Fibroblast of the conjunctiva (primary cell): ENCODE results near the gene MEGF6.
A peak's percentile ranks its signal among the peaks of the same experiment; 100 is the strongest.

Source experiments
- DNase-seq: peaks from one replicate; pipeline ENCODE4 v3.0.0-alpha.2; 2010; ENCODE audit warnings: low read depth

MEGF6 gene

DNA sequence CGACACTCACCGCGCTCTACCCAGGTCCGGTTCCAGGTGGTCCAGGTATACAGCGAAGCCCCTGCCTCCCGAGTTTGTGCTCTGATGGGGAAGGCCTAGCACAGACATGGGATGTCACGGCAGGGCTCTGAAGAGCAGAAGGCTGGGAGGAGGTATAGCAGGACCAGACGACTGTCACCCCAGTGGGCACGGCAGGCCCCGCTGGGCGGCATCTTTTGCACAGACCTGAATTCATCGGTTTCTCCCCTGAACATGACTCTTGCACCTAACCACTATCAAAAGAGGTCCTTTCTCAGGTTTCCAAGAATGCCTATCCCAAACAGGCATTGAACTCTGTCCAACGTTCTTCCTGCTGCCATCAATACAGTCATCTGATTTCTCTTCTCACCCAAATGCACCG lies 126.3 kb downstream of the MEGF6 start:
- no peak for DNase-seq

DNA sequence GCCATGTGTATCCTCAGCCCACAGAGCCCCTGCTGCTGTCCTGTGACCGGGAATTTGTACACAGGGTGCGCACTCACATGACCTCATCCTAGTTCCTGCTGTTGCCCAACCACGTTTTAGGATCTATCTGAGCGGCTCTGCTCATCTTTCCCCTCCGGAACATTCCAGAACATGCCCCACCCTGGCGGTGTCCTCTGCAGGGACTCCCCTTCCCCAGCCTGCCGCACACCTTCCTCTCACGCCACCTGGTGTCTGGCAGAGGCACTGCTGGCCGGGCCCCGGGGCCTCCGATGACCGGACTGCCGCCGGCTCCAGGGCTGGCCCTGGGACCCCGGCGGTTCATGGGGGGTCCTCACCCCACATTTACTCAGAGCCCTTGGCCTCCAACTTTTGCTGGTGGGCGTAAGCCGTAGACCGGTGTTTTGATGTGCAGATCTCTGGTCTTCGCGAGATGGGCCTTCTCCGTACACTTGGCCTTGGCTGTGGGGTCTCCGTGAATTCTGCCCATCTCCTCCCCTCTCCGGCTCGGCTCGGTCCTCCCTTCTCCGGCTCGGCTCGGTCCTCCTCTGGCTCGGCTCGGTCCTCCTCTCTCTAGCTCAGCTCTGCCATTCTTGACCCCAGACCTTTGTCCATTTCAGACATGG lies 127.4 kb downstream of the MEGF6 start:
- no peak for DNase-seq

DNA sequence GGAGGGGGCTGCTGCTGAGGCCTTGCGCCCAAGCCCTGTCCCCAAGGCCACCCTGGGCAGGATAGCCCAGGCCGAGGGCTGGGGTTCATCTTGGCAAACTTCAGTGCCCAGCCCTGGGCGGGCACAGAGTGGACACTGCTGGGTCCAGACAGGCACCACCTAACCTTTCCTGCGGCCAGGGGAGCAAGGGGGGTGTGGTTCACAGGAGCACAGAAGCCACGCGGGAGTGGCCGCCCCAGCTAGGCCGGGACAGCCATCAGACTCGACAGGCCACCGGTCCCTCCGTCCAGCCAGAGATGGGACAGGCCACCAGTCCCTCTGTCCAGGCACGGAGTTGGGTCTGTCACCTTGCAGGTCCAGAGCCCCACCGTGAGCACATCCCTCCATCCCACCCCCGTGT lies 127.9 kb downstream of the MEGF6 start:
- DNase-seq = no peak

DNA sequence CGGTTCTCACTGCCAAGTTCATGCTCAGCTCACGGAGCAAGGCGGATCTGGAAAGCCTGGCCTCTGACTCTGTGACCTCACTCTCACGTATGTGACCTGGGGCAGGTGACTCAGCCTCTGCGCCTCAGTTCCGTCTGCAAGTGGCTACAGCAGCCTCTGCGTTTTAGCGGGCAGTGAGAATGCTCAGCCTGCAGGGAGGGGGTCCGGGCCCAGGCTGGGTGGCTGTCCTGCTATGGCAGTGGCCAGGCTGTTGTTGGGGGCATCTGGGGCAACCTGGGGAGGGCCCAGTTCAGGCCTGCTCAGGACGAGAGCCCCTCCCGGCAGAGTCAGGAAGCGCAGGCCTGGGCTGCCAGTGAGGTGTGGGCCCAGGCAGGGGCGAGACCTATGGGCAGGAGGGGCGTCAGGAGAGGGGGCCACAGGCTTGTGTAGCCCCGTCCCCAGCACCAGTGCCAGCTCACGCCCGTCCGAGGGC lies 128.9 kb downstream of the MEGF6 start:
- no peak for DNase-seq

DNA sequence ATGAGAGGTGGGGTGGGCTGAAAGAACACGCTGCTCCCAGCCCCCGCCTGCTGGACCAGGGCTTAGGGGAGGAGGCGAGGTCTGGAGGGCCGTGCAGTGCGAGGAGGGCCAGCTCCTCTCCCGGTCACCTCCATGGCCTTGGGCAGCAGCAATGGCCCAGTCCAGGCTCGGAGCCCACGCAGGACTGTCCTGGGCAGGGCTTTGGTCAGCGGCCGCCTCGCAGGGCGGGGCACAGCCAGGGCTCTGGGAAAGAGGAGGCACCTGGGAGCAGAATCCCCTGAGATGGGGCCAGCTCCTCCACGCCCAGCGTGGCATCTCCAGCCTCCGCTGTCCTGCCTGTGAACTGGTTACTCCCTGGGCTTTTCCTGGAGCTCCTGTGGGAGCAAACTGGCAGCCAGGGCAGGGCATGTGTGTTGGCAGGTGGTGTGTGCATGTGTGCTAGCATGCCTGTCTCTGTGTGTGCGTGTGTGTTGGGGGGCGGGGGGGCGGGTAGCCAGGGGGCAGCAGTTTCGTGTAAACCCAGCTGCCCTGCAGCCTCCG lies 129.4 kb downstream of the MEGF6 start:
- DNase-seq = no peak

DNA sequence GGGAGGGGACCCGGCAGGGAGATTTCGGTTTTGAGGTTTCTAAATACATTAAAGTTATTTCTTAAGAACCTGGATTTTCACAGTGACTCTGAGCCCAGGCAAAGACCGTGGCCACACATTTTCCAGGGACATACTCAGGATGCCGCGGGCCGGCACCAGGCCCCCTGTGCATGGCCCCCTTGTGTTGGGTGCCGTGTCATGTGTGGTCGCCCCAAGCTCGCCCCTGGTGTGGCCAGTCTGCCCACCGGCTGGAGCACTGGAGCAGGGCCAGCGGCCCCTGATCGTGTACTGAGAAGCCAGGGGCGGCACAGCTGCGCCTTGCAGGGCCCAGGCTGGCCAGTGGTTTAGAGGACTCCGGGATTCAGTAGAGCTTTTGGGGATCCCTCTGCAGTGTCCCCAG lies 130.3 kb downstream of the MEGF6 start:
- no peak for DNase-seq

DNA sequence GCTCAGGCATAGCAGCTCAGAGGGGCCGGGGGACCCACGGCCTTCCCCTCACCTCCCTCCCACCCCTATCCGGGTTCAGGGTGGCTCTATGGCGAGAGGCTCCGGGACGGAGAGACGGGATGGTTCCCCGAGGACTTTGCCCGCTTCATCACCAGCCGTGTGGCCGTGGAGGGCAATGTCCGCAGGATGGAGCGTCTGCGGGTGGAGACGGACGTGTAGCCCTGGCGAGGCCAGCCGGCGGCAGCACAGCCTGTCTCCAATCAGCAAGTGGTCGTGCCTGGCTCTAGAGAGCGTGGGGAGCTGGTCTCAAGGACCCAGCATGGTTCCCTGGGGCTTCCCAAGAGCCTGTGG lies 131.0 kb downstream of the MEGF6 start:
- no peak for DNase-seq

DNA sequence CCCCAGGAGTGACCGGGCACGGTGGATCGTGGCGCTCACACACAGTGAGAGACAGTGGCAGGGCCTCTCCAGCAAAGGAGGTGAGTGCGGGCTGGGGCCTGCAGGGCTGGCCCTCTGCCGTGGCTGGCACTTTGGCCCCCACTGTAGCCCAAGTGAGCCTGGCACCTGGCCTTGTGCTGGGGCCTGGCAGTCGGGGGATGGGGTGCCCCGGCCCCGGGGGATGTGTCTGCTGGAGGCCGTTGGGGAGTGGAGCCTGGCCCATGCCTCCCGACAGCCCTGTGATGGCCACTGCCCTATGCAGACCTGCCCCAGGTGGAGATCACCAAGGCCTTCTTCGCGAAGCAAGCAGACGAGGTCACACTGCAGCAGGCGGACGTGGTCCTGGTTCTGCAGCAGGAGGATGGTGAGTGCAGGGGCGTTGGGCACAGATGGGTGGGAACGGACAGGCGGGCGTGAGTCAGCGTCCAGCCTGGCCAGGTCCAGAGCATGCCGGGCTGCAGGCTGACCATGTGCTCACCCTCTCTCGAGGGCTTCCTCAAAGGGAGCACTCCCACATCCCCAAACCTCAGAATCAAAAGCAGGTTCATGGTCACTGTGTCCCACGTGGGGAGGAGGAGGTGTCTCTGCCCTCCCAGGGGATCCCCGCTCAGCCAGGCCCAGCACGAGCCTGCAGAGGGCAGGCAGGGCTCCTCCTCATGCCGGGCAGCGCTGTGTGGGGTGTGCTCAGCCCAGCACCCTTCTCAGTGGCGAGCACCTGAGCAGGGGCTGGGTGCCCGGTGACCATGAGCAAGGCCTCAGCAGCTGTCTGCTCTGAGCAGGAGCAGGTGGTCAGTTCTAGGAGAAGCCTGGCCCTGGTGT lies 131.6 kb downstream of the MEGF6 start:
- no peak for DNase-seq

DNA sequence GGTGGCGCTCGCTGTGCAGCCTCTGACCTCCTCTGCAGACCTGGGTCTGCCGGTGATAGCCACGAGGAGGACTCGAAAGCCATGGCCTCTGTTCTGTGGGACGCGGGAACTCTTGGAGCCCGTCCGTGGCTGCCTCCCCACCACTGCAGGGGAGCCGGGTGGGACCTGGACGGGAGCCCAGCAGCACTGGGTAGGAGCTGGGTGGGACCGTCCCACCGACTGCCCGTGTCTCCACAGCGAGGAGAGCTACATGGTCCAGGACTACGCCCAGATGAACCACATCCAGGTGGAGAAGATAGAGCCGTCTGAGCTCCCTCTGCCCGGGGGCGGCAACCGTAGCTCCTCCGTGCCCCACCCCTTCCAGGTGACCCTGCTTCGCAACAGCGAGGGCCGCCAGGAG lies 133.1 kb downstream of the MEGF6 start:
- DNase-seq = no peak

DNA sequence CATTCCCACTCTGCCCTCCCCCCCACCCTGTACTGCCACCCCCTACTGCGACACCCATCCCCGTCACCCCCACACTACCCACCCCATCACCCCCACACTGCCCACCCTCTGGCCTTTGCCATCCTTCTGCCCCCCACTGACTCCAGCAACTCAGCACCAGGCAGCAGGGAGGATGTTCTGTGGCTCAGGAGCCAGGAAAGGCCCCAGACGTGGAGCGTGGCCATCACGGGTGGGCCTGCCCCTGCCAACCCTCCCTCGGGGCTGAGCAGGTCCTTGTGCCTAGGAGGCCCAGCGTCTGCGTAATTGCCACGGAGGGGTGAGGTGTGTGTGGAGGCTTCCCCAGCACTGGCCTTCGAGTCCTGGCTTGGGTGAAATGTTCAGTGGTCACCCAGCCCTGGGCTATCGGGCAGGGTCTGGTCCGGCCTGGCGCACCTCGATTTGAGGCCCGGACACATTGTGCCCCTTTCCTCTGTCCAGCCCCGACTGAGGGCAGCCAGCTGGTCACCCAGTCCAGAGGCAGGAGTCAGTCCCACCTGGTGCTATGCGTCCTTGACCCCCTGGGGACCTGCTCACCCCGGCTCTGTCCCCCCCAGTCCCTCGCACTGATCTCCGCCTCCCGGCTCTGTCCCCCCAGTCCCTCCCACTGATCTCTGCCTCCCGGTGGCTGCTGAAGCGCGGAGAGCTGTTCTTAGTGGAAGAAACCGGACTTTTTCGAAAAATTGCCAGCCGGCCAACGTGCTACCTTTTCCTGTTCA lies 133.9 kb downstream of the MEGF6 start:
- no peak for DNase-seq

DNA sequence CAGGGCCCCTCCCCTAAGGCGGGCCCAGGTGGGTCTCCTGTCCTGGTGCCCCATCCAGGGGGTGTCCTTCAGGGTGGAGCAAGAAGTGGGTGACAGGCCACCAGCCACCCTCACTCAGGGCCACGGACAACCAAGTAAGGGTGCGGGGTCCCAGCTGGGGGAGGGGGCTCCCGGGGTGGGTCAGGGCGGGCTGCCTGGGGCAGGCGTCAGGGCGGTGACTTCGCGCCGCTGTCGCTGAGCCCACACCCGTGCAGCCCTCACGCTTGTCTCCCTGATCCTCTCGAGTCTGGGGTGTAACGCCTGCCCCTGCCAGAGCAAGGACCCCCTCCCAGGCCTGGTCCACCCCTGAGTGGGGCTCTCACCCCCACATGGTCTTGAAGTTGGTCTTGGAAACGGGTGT lies 134.6 kb downstream of the MEGF6 start:
- DNase-seq = no peak

DNA sequence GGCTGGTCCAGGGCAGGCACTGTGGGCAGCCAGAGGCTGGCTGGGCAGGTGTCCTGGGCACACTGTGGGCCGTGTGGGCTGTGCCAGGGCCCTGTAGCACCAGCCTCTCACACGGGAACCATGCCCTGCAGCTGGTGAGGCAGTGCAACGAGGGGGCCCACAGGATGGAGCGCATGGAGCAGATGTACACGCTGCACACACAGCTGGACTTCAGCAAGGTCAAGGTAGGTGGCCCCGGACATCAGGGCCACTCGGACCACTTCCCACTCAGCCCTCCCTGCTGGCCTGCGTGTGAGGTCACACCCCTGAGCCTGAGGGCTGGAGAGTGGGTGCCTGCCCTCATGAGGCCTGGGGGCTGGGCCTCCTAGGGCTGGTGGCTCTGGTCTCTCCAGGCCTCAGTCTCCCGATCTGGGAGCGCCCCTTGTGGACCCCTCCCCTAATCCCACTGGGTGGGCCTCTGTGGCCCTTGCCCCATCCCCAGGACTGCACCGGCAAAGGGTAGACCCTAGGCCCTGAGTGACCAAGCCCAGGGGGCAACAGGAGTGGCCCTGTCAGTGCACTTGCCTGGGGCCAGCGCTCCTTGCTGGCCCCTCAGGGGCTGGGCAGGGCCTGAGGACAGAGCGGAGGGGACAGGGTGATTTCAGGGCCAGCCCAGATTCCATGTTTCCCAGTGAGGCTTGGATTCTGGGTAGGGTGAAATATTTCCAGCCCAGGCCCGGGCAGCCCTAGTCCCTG lies 135.3 kb downstream of the MEGF6 start:
- DNase-seq = no peak

DNA sequence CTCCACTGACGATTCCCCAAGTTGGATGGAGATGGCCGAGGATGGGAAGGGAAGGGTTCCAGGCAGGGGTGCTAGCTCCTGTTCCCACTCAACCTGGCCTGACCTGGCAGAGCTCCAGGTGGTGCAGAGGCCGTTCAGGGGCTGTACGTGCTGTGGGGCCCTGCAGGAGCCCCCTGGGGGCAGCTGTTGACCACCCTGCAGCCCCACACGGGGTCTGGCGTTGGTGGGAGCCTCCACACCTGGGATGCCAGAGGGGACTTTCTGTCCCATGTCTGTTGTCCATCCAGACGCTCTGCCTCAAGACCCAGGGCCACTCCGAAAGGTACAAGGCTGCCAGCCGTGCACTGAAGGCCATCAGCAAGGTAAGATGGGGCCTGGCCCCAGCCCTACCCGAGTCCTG lies 136.9 kb downstream of the MEGF6 start:
- DNase-seq = no peak

DNA sequence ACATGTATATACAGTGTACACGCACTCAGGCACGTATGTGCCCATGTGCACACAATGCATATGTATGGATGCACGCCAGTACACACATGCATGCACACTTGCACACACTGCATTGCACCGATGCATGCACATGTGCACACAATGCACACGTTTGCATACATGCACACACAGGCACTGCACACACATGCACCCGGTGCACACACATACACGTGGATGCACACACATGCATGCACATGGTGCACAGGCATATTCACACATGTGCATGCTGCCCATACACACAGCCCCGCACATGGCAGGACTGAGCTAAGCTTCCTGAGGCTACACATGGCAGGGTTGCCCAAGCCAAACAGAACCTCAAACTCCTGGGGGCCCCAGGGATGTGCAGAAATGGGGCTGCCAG lies 137.3 kb downstream of the MEGF6 start:
- DNase-seq = no peak

DNA sequence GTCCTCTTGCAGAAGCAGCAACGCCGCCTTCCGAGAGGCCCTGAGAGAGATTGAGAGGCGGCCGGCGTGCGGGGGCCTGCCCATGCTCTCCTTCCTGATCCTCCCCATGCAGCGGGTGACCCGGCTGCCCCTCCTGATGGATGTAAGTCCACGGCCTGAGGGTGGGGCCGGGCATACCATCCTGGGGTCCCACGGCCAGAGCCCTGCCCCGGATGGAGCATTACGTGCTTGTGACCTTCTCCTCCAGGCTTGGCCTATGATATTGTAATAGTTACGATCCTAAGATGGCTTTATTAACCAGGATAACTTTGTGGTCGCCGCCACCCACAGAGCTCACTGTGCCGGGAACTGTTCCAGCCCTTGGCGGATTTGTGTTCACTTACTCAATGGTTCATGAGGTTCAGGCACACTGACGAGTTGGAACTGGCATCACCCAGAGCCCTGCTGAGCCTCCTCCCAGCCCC lies 137.9 kb downstream of the MEGF6 start:
- peak; percentile 86 for DNase-seq

DNA sequence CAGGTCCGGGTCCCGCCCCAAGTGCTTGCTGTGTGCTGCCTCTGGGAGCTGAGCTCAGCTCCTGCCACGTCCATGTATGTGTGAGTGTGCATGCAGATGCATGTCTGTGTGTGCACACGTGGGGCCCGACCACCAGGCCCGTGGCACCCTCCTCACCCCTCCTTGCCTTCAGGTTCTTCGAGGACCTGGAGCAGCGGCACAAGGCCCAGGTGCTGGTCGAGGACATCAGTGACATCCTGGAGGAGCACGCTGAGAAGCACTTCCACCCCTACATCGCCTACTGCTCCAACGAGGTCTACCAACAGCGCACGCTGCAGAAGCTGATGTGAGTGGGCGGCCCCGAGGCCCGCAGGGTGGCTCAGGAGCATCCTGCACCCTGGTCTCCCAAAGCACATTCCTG lies 138.4 kb downstream of the MEGF6 start:
- no peak for DNase-seq

DNA sequence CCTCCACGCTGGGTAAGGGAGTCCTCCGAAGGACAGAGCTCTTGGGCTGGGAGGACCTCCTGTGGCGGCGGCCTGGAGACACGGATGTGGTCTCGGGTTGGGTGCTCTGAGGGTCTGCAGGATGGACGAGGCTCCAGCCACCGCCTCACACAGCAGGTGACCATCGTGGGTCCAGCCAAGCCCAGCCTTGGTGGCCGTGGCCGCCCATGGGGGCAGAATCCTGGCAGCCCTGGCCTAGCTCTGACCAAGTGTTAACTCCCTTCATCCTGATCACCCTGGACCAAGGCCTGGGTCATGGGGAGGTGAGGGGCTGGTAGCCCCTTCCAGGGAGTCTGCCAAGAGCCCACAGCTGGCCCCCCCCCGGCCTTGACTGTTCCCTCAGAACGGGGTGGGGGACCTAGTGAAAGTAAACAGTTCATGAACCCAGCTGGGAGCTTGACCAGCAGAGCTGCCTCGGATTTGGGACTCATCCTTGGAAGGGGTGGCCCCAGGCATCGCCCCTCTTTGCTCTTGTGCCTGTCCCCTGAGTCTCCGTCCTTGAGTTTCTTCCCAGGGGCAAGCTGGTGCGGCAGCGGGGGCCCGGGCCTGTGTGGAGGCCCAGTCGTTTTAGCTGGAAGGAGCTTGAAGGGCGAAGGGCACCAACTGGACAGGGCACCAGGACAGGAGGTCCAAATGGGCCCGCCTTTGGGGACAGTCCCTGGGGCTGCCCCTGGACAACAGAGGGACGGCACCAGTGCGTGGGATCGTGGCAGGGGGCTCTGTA lies 139.0 kb downstream of the MEGF6 start:
- no peak for DNase-seq

DNA sequence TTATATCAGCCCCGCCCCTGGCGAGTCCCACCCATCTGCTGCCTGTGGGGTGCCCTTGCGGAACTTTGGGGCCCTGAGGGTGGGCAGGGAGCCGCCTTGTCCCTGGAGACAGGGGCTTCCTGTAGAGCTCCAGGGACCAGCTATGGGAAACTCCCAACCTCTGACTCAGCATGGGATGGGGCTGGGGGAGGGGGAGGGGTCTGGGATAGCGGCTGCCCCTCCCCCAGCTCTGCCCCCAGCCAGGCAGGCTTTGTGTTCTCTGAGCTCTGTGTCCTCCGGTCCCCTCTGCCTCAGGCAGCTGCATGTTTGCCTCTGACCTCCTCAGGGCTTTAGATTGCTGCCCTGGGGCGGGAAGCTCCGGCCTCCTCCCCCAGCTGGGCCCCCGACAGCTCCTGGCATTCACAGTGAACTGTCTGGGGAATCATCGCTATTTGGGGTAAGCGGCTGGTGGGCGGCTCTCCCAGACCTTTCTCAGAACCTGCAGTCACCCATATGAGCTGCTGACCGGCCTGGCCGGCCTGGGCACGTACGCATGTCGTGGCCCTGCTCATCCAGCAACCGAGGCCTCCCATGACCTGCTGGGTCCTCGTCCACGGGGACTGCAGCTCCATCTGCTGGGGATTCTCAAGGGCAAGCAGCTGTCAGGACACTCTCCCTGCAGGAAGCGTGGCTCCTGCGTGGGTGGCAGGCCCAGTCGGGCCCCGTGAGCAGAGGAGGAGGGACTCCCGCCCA lies 139.8 kb downstream of the MEGF6 start:
- no peak for DNase-seq

DNA sequence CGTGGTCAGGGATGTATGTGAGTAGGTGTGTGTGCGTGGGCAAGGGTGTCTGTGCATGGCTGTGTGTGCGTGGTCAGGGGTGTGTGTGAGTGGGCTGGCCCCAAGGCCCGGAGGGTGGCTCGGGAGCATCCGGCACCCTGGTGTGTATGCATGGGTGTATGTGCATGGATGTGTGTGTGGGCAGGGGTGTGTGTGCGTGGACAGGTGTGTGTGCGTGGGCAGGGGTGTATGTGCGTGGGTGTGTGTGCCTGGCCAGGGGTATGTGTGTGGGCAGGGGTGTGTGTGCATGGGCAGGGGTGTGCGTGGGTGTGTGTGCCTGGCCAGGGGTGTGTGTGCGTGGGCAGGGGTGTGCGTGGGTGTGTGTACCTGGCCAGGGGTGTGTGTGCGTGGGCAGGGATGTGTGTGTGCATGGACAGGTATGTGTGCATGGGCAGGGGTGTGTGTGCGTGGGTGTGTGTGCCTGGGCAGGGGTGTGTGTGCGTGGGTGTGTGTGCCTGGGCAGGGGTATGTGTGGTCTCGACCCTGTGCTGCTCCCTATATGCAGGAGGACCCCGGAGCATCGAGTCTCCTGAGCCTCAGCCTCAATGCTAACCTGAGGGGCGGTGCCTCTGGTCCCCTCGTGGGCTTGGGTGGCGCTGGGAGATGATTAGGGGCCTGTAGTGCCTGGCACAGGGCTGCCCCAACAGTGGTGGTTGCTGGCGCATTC lies 140.5 kb downstream of the MEGF6 start:
- DNase-seq = no peak
